ENCODE results near the gene ZNF638.

GRCh38 chr2:71477231-71477691 is 145.7 kb downstream of the ZNF638 start:
- TF ChIP-seq CTCF (conservative IDR thresholded peaks at IDR 0.05 in 1 of 2, IDR thresholded peaks at IDR 0.05 in 1 of 2; ENCODE audit: extremely low read depth in 1 of 2, insufficient read depth in 1 of 2, low read depth in 1 of 2, low read length in 2 of 2): no peak
- TF ChIP-seq EZH2 (IDR thresholded peaks at IDR 0.05; ENCODE audit: borderline replicate concordance, low read length): no peak

Data from mammary epithelial cell (primary cell).